Endodermal cell (in vitro differentiated cells): ENCODE data around the gene HOXB3. TPM values are rescaled to one million over a fixed set of nuclear protein-coding genes. Genes with fewer than 3 reads are reported as not detected.

Experiments
- DNase-seq: peaks from one replicate; pipeline ENCODE4 v3.0.0-alpha.2; 2017
- H3K27ac ChIP-seq: 2 replicates; pipeline ENCODE4 v1.5.1; 2013; ENCODE audit warnings: mild to moderate bottlenecking, low read depth, low read length, moderate library complexity
- H3K27me3 ChIP-seq: 2 replicates; pipeline ENCODE4 v1.6.1; 2013; ENCODE audit warnings: mild to moderate bottlenecking, low read length, moderate library complexity; ENCODE audit not compliant: insufficient read depth, control insufficient read depth, poor library complexity, severe bottlenecking
- H3K36me3 ChIP-seq: 2 replicates; pipeline ENCODE4 v1.7.0; 2013; ENCODE audit warnings: mild to moderate bottlenecking, low read length, moderate library complexity; ENCODE audit not compliant: control insufficient read depth, insufficient read depth
- H3K4me1 ChIP-seq: one replicate; pipeline ENCODE4 v1.7.0; 2013; ENCODE audit warnings: low read length; ENCODE audit not compliant: control insufficient read depth, insufficient read depth
- H3K4me3 ChIP-seq: 2 replicates; pipeline ENCODE4 v1.5.1; 2013; ENCODE audit warnings: mild to moderate bottlenecking, low read length, moderate library complexity
- H3K9ac ChIP-seq: 2 replicates; pipeline ENCODE4 v1.6.1; 2013; ENCODE audit warnings: mild to moderate bottlenecking, low read length, moderate library complexity; ENCODE audit not compliant: poor library complexity, severe bottlenecking; ENCODE audit errors: extremely low read depth
- H3K9me3 ChIP-seq: 2 replicates; pipeline ENCODE4 v1.6.1; 2013; ENCODE audit warnings: mild to moderate bottlenecking, low read length, moderate library complexity; ENCODE audit not compliant: control insufficient read depth
- H3K27ac Mint-ChIP-seq: 2 replicates; pipeline ENCODE4 v1.8.0; 2020; ENCODE audit warnings: mixed read lengths
- H3K27me3 Mint-ChIP-seq: 2 replicates; pipeline ENCODE4 v1.8.0; 2021; ENCODE audit warnings: mild to moderate bottlenecking, mixed read lengths; ENCODE audit not compliant: insufficient read depth
- H3K36me3 Mint-ChIP-seq: 2 replicates; pipeline ENCODE4 v1.8.0; 2020; ENCODE audit warnings: low read depth, mixed read lengths
- H3K4me1 Mint-ChIP-seq: 2 replicates; pipeline ENCODE4 v1.8.0; 2020; ENCODE audit warnings: mixed read lengths
- H3K4me3 Mint-ChIP-seq: 2 replicates; pipeline ENCODE4 v1.8.0; 2020; ENCODE audit warnings: mild to moderate bottlenecking, moderate library complexity, mixed read lengths
- H3K9me3 Mint-ChIP-seq: 2 replicates; pipeline ENCODE4 v1.8.0; 2020; ENCODE audit warnings: mild to moderate bottlenecking, mixed read lengths
- CTCF ChIP-seq: fragments of 200-600 bp; sonication (generic); conservative IDR thresholded peaks from 2 replicates; pipeline ENCODE4 v1.5.0; 2021; ENCODE audit warnings: antibody characterized with exemption, mild to moderate bottlenecking
- WGBS, 2 experiments: methylation state at CpG; one replicate each; pipeline versions ENCODE4 v1.1.5 to v1.1.7; 2013; ENCODE audit warnings: missing lambda C conversion rate in 2 of 2, mixed read lengths in 1 of 2; ENCODE audit not compliant: insufficient coverage in 1 of 2, insufficient read length in 1 of 2; 5-methylcytosine and 5-hydroxymethylcytosine counted together
- total RNA-seq, 2 donors: library from RNA; stranded (reverse); fragmentation: NEBNext Ultra II Directional in 1 of 2; extraction: Animal tissue kit (Norgen Biotek cat#: 25700) in 1 of 2; gene quantifications; 2 replicates in 1 of 2; 3 replicates in 1 of 2; pipeline ENCODE4 v1.2.1, GENCODE V29; 2021

The HOXB3 gene
- total RNA-seq, 2 donors from 2014 or later: not detected

DNA sequence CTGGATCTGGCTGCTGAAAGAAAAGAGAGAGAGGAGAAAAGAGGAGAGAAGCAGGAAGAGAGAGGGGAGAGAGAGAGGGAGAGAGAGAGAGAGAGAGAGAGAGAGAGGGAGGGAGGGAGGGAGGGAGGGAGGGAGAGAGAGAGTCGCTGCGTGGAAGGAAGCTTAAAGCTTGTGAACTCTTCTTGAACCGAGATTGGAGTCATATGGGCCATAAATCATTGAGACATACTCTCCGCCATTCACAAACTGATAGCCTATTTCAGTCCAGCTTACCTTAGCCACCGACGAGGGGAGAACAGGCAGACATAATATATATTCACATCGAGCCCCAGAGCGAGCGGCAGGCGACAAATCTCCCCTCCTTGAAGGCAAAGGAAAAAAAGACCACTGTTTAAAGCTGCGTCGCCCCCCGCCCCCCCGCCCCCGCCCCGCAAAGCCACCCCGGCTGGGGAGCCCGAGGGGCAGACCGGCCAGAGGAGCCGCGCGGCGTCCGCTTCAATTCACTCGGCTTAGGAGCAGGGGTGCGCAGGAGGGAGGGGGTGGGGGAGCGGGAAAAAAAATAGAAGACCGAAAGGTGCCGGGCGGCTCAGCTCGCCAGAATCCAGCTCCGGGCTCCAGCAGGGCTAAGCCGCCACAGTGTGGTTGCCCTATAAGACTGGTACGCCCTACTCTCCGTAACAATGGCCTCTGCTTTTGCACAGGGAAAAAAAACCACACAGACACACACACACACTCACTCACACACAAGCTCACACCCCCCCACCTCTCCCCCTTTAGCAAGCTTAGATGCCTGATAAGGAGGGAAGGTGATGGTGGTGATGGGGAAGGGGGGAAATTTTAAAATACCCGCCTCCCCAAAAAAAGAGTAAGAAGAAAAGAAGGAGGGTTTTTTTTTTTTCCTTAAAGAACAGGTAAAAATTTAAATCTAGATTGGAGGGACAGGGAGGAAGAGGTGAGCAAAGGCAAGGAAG, 34.5 kb downstream of the HOXB3 start:
- H3K4me1 Mint-ChIP-seq: peaks cover 10% of the 10 kb centered on the region
- TF ChIP-seq CTCF: no peak
- peak overlapping the region; percentile 42 for H3K4me3 Mint-ChIP-seq
- peaks cover 99% of the 10 kb centered on the region for H3K27me3 ChIP-seq
- no peaks in the 10 kb centered on the region for H3K9me3 ChIP-seq
- H3K4me3 ChIP-seq: peak overlapping the region; percentile 73
- 1 to 8% methylated on average over 9 to 33 of the region's 36 CpGs for WGBS, 2 experiments
- H3K9me3 Mint-ChIP-seq: no peaks in the 10 kb centered on the region
- peak overlapping the region; percentile 67 for H3K27ac ChIP-seq
- H3K4me1 ChIP-seq: peaks cover 6% of the 10 kb centered on the region
- H3K27me3 Mint-ChIP-seq: peaks cover 99% of the 10 kb centered on the region
- peak overlapping the region; percentile 8 for H3K9ac ChIP-seq
- no peaks in the 10 kb centered on the region for H3K36me3 ChIP-seq
- no peak overlapping the region for H3K27ac Mint-ChIP-seq
- H3K36me3 Mint-ChIP-seq: no peaks in the 10 kb centered on the region
- DNase-seq: peak; percentile 78

DNA sequence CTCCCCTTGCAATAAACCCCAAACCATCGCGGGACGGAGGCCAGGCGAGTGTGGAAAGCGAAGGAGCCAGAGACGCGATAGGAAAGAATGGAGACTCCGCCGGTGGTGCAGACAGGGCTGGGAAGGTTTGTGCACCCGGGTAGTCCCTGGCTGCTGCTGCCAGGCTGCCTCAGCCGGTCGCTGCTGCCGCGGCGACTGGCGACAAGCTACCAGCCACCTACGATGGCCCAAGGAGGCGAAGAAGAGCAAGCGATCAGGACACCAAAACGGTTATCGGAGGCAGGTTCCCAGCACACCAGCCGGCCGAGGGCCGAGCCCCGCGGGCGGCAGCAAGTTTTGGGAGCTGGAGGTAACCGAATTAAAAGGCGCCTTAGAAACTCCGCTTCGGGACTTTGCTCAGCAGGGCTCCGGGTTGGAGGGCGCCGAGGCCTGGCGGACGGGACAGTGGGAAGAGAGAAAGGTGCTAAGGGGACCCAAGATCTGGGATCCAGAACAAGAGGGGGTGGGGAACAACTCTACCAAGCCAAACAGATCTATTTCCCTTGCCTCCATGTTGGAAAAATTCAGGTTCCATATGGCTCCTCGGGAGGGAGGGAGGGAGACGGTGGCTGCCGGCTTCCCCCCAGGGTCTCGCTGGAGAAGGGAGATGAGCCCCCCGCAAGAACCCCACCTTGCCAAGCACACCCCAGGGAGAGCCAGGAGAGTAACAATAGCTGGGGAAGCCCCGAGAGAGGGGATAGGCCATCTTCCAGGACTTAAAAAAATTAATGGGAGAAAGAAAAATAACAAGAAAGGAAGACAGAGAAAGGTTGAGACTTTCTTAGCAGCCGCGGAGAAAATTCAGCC, 35.4 kb downstream of the HOXB3 start:
- no peak for TF ChIP-seq CTCF
- Mint-ChIP-seq H3K4me1 (peaks cover 10% of the 10 kb centered on the region), H3K27ac (no peak overlapping the region), H3K4me3 (peak overlapping the region; percentile 42), H3K27me3 (peaks cover 99% of the 10 kb centered on the region), H3K36me3 (no peaks in the 10 kb centered on the region), H3K9me3 (no peaks in the 10 kb centered on the region)
- Histone ChIP-seq H3K4me1 (peaks cover 8% of the 10 kb centered on the region), H3K27ac (peak overlapping the region; percentile 67), H3K36me3 (no peaks in the 10 kb centered on the region), H3K9ac (peak overlapping the region; percentile 8), H3K4me3 (peak overlapping the region; percentile 73), H3K9me3 (no peaks in the 10 kb centered on the region), H3K27me3 (peaks cover 99% of the 10 kb centered on the region)
- peak; percentile 85 for DNase-seq
- WGBS, 2 experiments: 2 to 3% methylated on average over 40 to 43 of the region's 44 CpGs

- Mint-ChIP-seq H3K4me1 (peaks cover 12% of the 10 kb centered on the region), H3K27ac (no peak overlapping the region), H3K9me3 (no peaks in the 10 kb centered on the region), H3K4me3 (no peak overlapping the region), H3K36me3 (no peaks in the 10 kb centered on the region), H3K27me3 (peaks cover 99% of the 10 kb centered on the region)
- H3K4me3 ChIP-seq: peak overlapping the region; percentile 73
- TF ChIP-seq CTCF: no peak
- peaks cover 10% of the 10 kb centered on the region for H3K4me1 ChIP-seq
- no peak overlapping the region for H3K9ac ChIP-seq
- H3K27ac ChIP-seq: peak overlapping the region; percentile 42
- no peak for DNase-seq
- no peaks in the 10 kb centered on the region for H3K9me3 ChIP-seq
- no peaks in the 10 kb centered on the region for H3K36me3 ChIP-seq
- 25 to 29% methylated on average over 1 of the region's 1 CpG for WGBS, 2 experiments
- peaks cover 99% of the 10 kb centered on the region for H3K27me3 ChIP-seq
These were observed 36.2 kb downstream of the HOXB3 start for GRCh38 chr17:48553826-48554225.
